Psoas muscle (tissue), 8 donors: ENCODE data around the gene PAX6. TPM values are rescaled to one million over a fixed set of nuclear protein-coding genes. Genes with fewer than 3 reads are reported as not detected.

Experiments used
- ATAC-seq, 4 donors: fragments of 200-7000 bp; cut with Tn5 transposase; one replicate each; pipeline ENCODE4 v1.9.1; 2020; ENCODE audit warnings: moderate library complexity in 3 of 4, mild to moderate bottlenecking in 2 of 4
- DNase-seq, 2 donors: peaks; one replicate each; pipeline ENCODE4 v3.0.0-alpha.2; 2020
- H3K27ac ChIP-seq: fragments of 200-600 bp; one replicate; pipeline ENCODE4 v1.8.0; 2022
- H3K27me3 ChIP-seq, 3 donors: fragments of 200-600 bp in 1 of 3; one replicate each; pipeline versions ENCODE4 v1.6.1 to v1.8.0; 2013 to 2022; ENCODE audit warnings: low read length in 2 of 3, mild to moderate bottlenecking in 2 of 3, moderate library complexity in 1 of 3; ENCODE audit not compliant: insufficient read depth in 3 of 3
- H3K36me3 ChIP-seq, 2 donors: fragments of 200-600 bp in 1 of 2; one replicate each; pipeline versions ENCODE4 v1.6.1 to v1.8.0; 2013 to 2022; ENCODE audit warnings: low read depth in 1 of 2, mild to moderate bottlenecking in 1 of 2, moderate library complexity in 1 of 2; ENCODE audit not compliant: insufficient read depth in 1 of 2
- H3K4me1 ChIP-seq: fragments of 200-600 bp; one replicate; pipeline ENCODE4 v1.8.0; 2022
- H3K4me3 ChIP-seq: fragments of 200-600 bp; one replicate; pipeline ENCODE4 v1.8.0; 2022; ENCODE audit warnings: mild to moderate bottlenecking
- H3K9me3 ChIP-seq: fragments of 200-600 bp; one replicate; pipeline ENCODE4 v1.8.0; 2022
- CTCF ChIP-seq: fragments of 200-600 bp; IDR thresholded peaks from one replicate; pipeline ENCODE4 v1.8.0; 2022; ENCODE audit warnings: antibody characterized with exemption
- WGBS, 3 donors: extraction: QIAGEN DNeasy Blood & Tissue Kit; methylation state at CpG; one replicate each; pipeline versions ENCODE4 v1.1.6 to v1.1.7; 2013; 5-methylcytosine and 5-hydroxymethylcytosine counted together
- intact Hi-C, 2 donors: fragments of 100-400 bp; cut with DNase I; formaldehyde crosslinking; loops; one replicate each; pipeline versions ENCODE4 v1.11.0 to v1.14.2; 2022
- polyA plus RNA-seq, 3 donors: library from polyadenylated mRNA; stranded (reverse); fragments of 200-250 nt; gene quantifications; one replicate each; pipeline ENCODE4 v1.2.3, GENCODE V29; 2013
- total RNA-seq, 4 donors: library from RNA; stranded (reverse); fragmentation: NEBNext Ultra II Directional in 2 of 4; extraction: Animal tissue kit (Norgen Biotek cat#: 25700) in 2 of 4; gene quantifications; one replicate each; pipeline versions ENCODE4 v1.2.1 to v1.2.4, GENCODE V29; 2021 to 2023
- donor health status: healthy with polysubstance abuse.
- donor health status: DM: no; HTN: no; CAD: no; lungs with moderate emphysema.
- donor health status: Bipolar disorder and iron deficiency.
- donor health status: healthy.
- donor health status: DM: yes; HTN: yes; CAD: no.
- donor health status: DM: no; HTN: no; CAD: no.
- donor health status: DM: no; HTN: no; CAD: no.
- donor health status: DM: yes; HTN: yes; CAD: no.

The PAX6 gene
- total and polyA plus RNA-seq, 7 donors = 0.75 TPM; not detected in 6

- intact Hi-C loops = loop anchor here in 1 of 2 donors (10.0 kb wide), 1 partner anchor 160 kb away; no protein-coding TSS in a partner anchor
- Histone ChIP-seq H3K9me3 (no peaks in the 10 kb centered on the region), H3K27me3 (peaks cover 0 to 100% (median 64%) of the 10 kb centered on the region in 3 donors), H3K27ac (no peak overlapping the region), H3K4me1 (peaks cover 27% of the 10 kb centered on the region), H3K4me3 (peak overlapping the region; percentile 50), H3K36me3 (no peaks in the 10 kb centered on the region)
- ATAC-seq (peak in 3 of 4 donors; percentile 31 to 35 (median 32)), DNase-seq (peak in 1 of 2 donors; percentile 48)
- 3 to 4% (median 4%) methylated on average over 41 of the region's 41 CpGs for WGBS, 3 donors
- TF ChIP-seq CTCF = no peak
Observed at GRCh38 chr11:31804312-31805036, 6.6 kb downstream of the PAX6 start.

GRCh38 chr11:31803813-31804311 lies 7.3 kb downstream of the PAX6 start:
- no peak for TF ChIP-seq CTCF
- H3K36me3 ChIP-seq = no peaks in the 10 kb centered on the region
- peaks cover 0 to 100% (median 66%) of the 10 kb centered on the region in 3 donors for H3K27me3 ChIP-seq
- DNase-seq (no peak), ATAC-seq (no peak)
- H3K9me3 ChIP-seq = no peaks in the 10 kb centered on the region
- 11% methylated on average over 13 of the region's 13 CpGs for WGBS, 3 donors
- H3K27ac ChIP-seq = no peak overlapping the region
- H3K4me1 ChIP-seq = peaks cover 32% of the 10 kb centered on the region
- H3K4me3 ChIP-seq = peak overlapping the region; percentile 50
- intact Hi-C loops = loop anchor here in 1 of 2 donors (10.0 kb wide), 1 partner anchor 159 kb away; no protein-coding TSS in a partner anchor

DNA sequence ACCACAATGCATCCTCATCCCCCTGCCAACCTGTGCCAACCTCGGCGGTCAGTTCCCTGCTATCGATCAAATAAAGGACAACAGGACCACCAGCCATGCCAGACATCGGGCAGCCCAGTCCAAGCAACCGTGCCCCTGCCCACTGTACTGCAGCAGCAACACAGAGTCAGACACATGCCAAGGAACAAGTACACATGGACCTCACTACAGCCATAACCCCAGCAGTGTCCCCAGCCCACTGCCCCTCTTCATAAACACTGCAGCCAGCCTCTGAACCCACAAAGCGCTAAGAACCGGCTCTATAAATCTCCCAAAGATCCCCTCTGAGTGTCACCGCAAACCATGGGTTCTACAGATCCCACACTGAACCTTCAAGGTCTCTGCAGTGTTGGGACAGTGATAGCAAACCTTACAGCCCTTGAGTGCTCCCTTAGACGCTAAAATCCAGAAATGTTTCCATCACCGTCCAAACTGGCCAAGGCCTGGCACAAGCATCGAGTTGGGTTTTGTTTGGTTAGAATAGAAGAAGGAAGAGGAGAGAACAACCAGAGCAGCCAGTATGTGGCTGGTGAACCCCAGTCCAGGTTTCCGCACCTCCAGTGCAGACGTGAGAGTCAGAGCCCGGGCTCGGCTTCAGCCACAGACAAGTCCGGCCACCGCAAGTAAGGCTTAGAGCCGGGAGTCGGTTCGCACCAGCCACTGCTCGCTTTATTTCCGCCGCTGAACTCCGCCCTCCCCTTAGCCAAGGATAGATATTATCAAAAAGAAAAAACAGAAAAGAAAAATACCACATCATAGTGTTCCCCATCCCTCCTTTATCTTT lies 7.9 kb downstream of the PAX6 start:
- Histone ChIP-seq H3K4me1 (peaks cover 39% of the 10 kb centered on the region), H3K9me3 (no peaks in the 10 kb centered on the region), H3K27ac (no peak overlapping the region), H3K4me3 (no peak overlapping the region), H3K27me3 (peaks cover 0 to 100% (median 67%) of the 10 kb centered on the region in 3 donors), H3K36me3 (no peaks in the 10 kb centered on the region)
- DNase-seq (peak in 1 of 2 donors; percentile 56), ATAC-seq (no peak)
- 8 to 12% (median 12%) methylated on average over 23 to 24 of the region's 24 CpGs for WGBS, 3 donors
- intact Hi-C loops = loop anchor here in 1 of 2 donors (10.0 kb wide), 1 partner anchor 158 kb away; no protein-coding TSS in a partner anchor
- no peak for TF ChIP-seq CTCF

DNA sequence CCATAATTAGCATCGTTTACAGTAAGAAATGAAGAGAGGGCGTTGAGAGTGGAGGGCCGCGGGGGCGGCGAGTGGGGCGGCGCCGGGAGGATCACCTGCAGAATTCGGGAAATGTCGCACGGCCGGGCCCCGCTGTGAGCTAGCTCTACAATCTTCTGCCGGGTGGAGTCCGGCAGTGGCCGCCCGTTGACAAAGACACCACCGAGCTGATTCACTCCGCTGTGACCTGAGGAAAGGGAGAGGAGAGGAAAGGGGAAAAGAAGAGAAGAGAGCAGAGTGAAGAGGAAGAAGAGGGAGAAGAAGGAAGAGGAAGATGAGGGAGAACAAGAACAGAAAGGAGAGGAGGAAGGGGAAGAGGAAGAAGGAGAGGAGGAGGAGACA lies 8.5 kb downstream of the PAX6 start:
- WGBS, 3 donors = 5 to 8% (median 6%) methylated on average over 20 of the region's 20 CpGs
- intact Hi-C loops = loop anchor here in 1 of 2 donors (10.0 kb wide), 1 partner anchor 158 kb away; no protein-coding TSS in a partner anchor
- DNase-seq = no peak
- Histone ChIP-seq H3K27ac (no peak overlapping the region), H3K9me3 (no peaks in the 10 kb centered on the region), H3K4me1 (peaks cover 42% of the 10 kb centered on the region), H3K36me3 (no peaks in the 10 kb centered on the region), H3K4me3 (no peak overlapping the region), H3K27me3 (peaks cover 0 to 100% (median 70%) of the 10 kb centered on the region in 3 donors)
- no peak for ATAC-seq
- no peak for TF ChIP-seq CTCF
